Endothelial cell of umbilical vein (primary cell): ENCODE results near the gene CREB3L2. TPM values are rescaled to one million over a fixed set of nuclear protein-coding genes. Genes with fewer than 3 reads are reported as not detected.

Experiments
- BruUV-seq: library from RNA; stranded (reverse); fragments of 400-500 nt; replicated peaks from 2 replicates; lab custom pipeline; 2021; lab: Mats Ljungman, UMichigan
- CTCF ChIA-PET: fragments of 300-600, 350-600 bp; sonication (Branson Sonifier 250); formaldehyde crosslinking; loops from one replicate; lab custom pipeline; 2021; ENCODE audit warnings: antibody characterized with exemption, inconsistent platforms; lab: Charles Lee
- POLR2A ChIA-PET: fragments of 300-600, 350-600 bp; sonication (Branson Sonifier 250); formaldehyde crosslinking; loops from one replicate; lab custom pipeline; 2021; ENCODE audit warnings: antibody characterized with exemption, inconsistent platforms; lab: Charles Lee
- DNase-seq: peaks from one replicate; pipeline ENCODE4 v3.0.0-alpha.2; 2011; ENCODE audit warnings: low read depth, low spot score
- FAIRE-seq: peaks from 2 replicates; lab custom pipeline; 2011; peaks lifted over from hg19 to GRCh38; lab: Jason Lieb, UNC
- H2AFZ ChIP-seq: 2 replicates; pipeline ENCODE4 v1.6.0; 2012; ENCODE audit warnings: low read depth, low read length, control low read depth, inconsistent platforms
- H3K27ac ChIP-seq: 2 replicates; pipeline ENCODE4 v1.5.1; 2011; ENCODE audit warnings: low read depth, mild to moderate bottlenecking, control low read depth, low read length, moderate library complexity; ENCODE audit not compliant: insufficient read depth
- H3K27me3 ChIP-seq, 2 experiments: 2 replicates each; pipeline versions ENCODE4 v1.6.0 to v1.6.1; 2011; ENCODE audit warnings: low read length in 2 of 2, mixed read lengths in 1 of 2; ENCODE audit not compliant: control insufficient read depth in 2 of 2, insufficient read depth in 2 of 2
- H3K36me3 ChIP-seq, 2 experiments: 2 replicates in 1 of 2; 3 replicates in 1 of 2; pipeline ENCODE4 v1.5.1; 2011; ENCODE audit warnings: low read length in 2 of 2, mild to moderate bottlenecking in 1 of 2, moderate library complexity in 1 of 2; ENCODE audit not compliant: control insufficient read depth in 2 of 2, insufficient read depth in 2 of 2; ENCODE audit errors: extremely low read depth in 1 of 2
- H3K4me1 ChIP-seq: 3 replicates; pipeline ENCODE4 v1.5.1; 2011; ENCODE audit warnings: mild to moderate bottlenecking, low read length; ENCODE audit not compliant: control insufficient read depth, insufficient read depth; ENCODE audit errors: extremely low read depth
- H3K4me2 ChIP-seq: 2 replicates; pipeline ENCODE4 v1.6.1; 2011; ENCODE audit warnings: low read length, control low read depth, mixed read lengths; ENCODE audit not compliant: insufficient read depth
- H3K4me3 ChIP-seq, 3 experiments: fragments of 200-600 bp in 1 of 3; sonication (generic), shearing (Covaris generic) in 1 of 3; replicated peaks in 1 of 3; 2 replicates each; pipeline ENCODE4 v1.5.1; 2011 to 2016; ENCODE audit warnings: control low read depth in 3 of 3, low read length in 3 of 3, mild to moderate bottlenecking in 2 of 3, inconsistent platforms in 1 of 3, low read depth in 1 of 3, moderate library complexity in 1 of 3; ENCODE audit not compliant: insufficient read depth in 1 of 3
- H3K79me2 ChIP-seq: 2 replicates; pipeline ENCODE4 v1.6.0; 2012; ENCODE audit warnings: low read length, inconsistent platforms; ENCODE audit not compliant: control insufficient read depth, insufficient read depth
- H3K9ac ChIP-seq: replicated peaks from 2 replicates; pipeline ENCODE3; 2011; ENCODE audit warnings: low read length, control low read depth; ENCODE audit not compliant: insufficient read depth; ENCODE audit errors: extremely low read depth
- H3K9me1 ChIP-seq: replicated peaks from 3 replicates; pipeline ENCODE4 v1.6.0; 2011; ENCODE audit warnings: mild to moderate bottlenecking, low read length; ENCODE audit not compliant: control insufficient read depth, insufficient read depth; ENCODE audit errors: extremely low read depth
- H3K9me3 ChIP-seq: replicated peaks from 2 replicates; pipeline ENCODE4 v1.5.1; 2012; ENCODE audit warnings: low read length, inconsistent platforms; ENCODE audit not compliant: control insufficient read depth, insufficient read depth
- H4K20me1 ChIP-seq: replicated peaks from 2 replicates; pipeline ENCODE3; 2011; ENCODE audit warnings: mild to moderate bottlenecking, low read length; ENCODE audit not compliant: control insufficient read depth, insufficient read depth; ENCODE audit errors: extremely low read depth
- CTCF ChIP-seq, 2 donors: IDR thresholded peaks; 1 replicate in 1 of 2; 2 replicates in 1 of 2; pipeline ENCODE4 v1.5.1; 2011; ENCODE audit warnings: low read length in 2 of 2, mild to moderate bottlenecking in 2 of 2, moderate library complexity in 2 of 2, control low read depth in 1 of 2, inconsistent platforms in 1 of 2, low read depth in 1 of 2; ENCODE audit not compliant: insufficient read depth in 1 of 2; ENCODE audit errors: extremely low read depth in 1 of 2
- EZH2 ChIP-seq: IDR thresholded peaks from 2 replicates; pipeline ENCODE4 v1.6.1; 2012; ENCODE audit warnings: borderline replicate concordance, low read depth, mild to moderate bottlenecking, moderate library complexity, low read length, inconsistent platforms; ENCODE audit not compliant: severe bottlenecking
- FOS ChIP-seq: IDR thresholded peaks from 2 replicates; pipeline ENCODE4 v1.6.1; 2011; ENCODE audit warnings: mild to moderate bottlenecking, low read length, moderate library complexity, borderline replicate concordance; ENCODE audit not compliant: insufficient read depth
- GATA2 ChIP-seq: IDR thresholded peaks from 2 replicates; pipeline ENCODE4 v1.7.0; 2011; ENCODE audit warnings: low read depth, mild to moderate bottlenecking, moderate library complexity, mixed read lengths, low read length; ENCODE audit not compliant: insufficient read length, insufficient read depth
- JUN ChIP-seq: IDR thresholded peaks from 2 replicates; pipeline ENCODE4 v1.6.1; 2011; ENCODE audit warnings: borderline replicate concordance, low read depth; ENCODE audit not compliant: insufficient read length, insufficient read depth
- MAX ChIP-seq: IDR thresholded peaks from 2 replicates; pipeline ENCODE4 v1.6.1; 2011; ENCODE audit not compliant: insufficient read depth, insufficient read length
- MYC ChIP-seq: IDR thresholded peaks from one replicate; pipeline ENCODE4 v1.6.1; 2011; ENCODE audit warnings: mild to moderate bottlenecking, low read depth, low read length
- POLR2A ChIP-seq: IDR thresholded peaks from 2 replicates; pipeline ENCODE4 v1.6.1; 2012; ENCODE audit warnings: low read depth, mild to moderate bottlenecking, control low read depth, low read length
- POLR2AphosphoS5 ChIP-seq: IDR thresholded peaks from 2 replicates; pipeline ENCODE4 v1.6.1; 2012; ENCODE audit warnings: low read depth, mild to moderate bottlenecking, control low read depth, low read length, moderate library complexity; ENCODE audit not compliant: insufficient read depth
- dilution Hi-C: fragments of 300-500 bp; cut with MboI; formaldehyde crosslinking; loops from one replicate; pipeline ENCODE4 v1.15.0; 2019; ENCODE audit warnings: low sequenced_read_pairs; ENCODE audit not compliant: extremely low pct_ligation_motif_present
- intact Hi-C: fragments of 100-400 bp; cut with micrococcal nuclease; formaldehyde crosslinking; loops from one replicate; pipeline ENCODE4 v1.10.0; 2022
- polyA plus RNA-seq, 4 experiments: library from polyadenylated mRNA; depleted of rRNA in 3 of 4; stranded (reverse) in 3 of 4; unstranded in 1 of 4; fragments of >200 nt; gene quantifications; 2 replicates each; pipeline versions ENCODE4 v1.2.1 to v1.2.3, GENCODE V29; 2011 to 2012; ENCODE audit warnings: missing spikeins in 1 of 4
- total RNA-seq: library from RNA; stranded (reverse); gene quantifications from 2 replicates; pipeline ENCODE4 v1.2.3, GENCODE V29; 2021

The CREB3L2 gene
- total and polyA plus RNA-seq, 2 donors (not counting 3 experiments of a cell fraction or from before 2014, with no cell fraction given) = 32.1 to 93.4 TPM

GRCh38 chr7:137999496-138000080 lies 2.3 kb downstream of the CREB3L2 start:
- ChIA-PET POLR2A (interaction anchor here (1.0 to 2.8 kb wide), 3 partner anchors 10 to 32 kb away, joined by 3 to 10 read pairs (median 4); no protein-coding TSS in a partner anchor), CTCF (interaction anchor here (0.7 to 12.1 kb wide), 16 partner anchors 9 to 739 kb away, joined by 3 to 360 read pairs (median 4); no protein-coding TSS in a partner anchor)
- Histone ChIP-seq H3K4me1 (peaks cover 51% of the 10 kb centered on the region), H3K9ac (peak overlapping the region; percentile 95), H3K79me2 (peaks cover 69% of the 10 kb centered on the region), H4K20me1 (no peaks in the 10 kb centered on the region), H2AFZ (no peak overlapping the region), H3K4me2 (peak overlapping the region; percentile 73), H3K9me1 (no peaks in the 10 kb centered on the region), H3K27ac (peak overlapping the region; percentile 81), H3K27me3 (no peaks in the 10 kb centered on the region), H3K9me3 (no peaks in the 10 kb centered on the region), H3K36me3 (no peaks in the 10 kb centered on the region), H3K4me3 (peak overlapping the region; percentile 58 to 96 (median 88))
- BruUV-seq = no TSS peak
- FAIRE-seq = peak; percentile 26
- intact Hi-C loops = loop anchor here (10.0 kb wide), 1 partner anchor 1045 kb away; no protein-coding TSS in a partner anchor
- TF ChIP-seq POLR2A = no peak
- TF ChIP-seq POLR2AphosphoS5 = no peak
- TF ChIP-seq MAX = no peak
- TF ChIP-seq JUN = no peak
- TF ChIP-seq CTCF (IDR thresholded peaks at IDR 0.05; ENCODE audit: extremely low read depth in 1 of 2, insufficient read depth in 1 of 2, low read depth in 1 of 2, low read length in 2 of 2) = no peak
- no peak for TF ChIP-seq FOS
- TF ChIP-seq EZH2 = no peak
- TF ChIP-seq MYC = no peak
- no peak for TF ChIP-seq GATA2
- dilution Hi-C loops = no loop called here
- peak; percentile 43 for DNase-seq
